LHCN-M2 (cell line): ENCODE measurements around the gene CDC14C. TPM values are rescaled to one million over a fixed set of nuclear protein-coding genes. Genes with fewer than 3 reads are reported as not detected.
A peak's percentile ranks its signal among the peaks of the same experiment; 100 is the strongest.
"Not testable (repeated sequence)": the region's sequence is repeated elsewhere in the genome, so short reads cannot be mapped to it uniquely, and the experiment has no call there.

ENCODE experiments used
- DNase-seq: peaks from one replicate; pipeline ENCODE4 v3.0.0-alpha.2; 2012; ENCODE audit warnings: low read depth
- polyA plus RNA-seq: library from polyadenylated mRNA; unstranded; fragments of >200 nt; gene quantifications from one replicate; pipeline ENCODE4 v1.2.1, GENCODE V29; 2012; ENCODE audit warnings: missing spikeins
- total RNA-seq: library from RNA; depleted of rRNA; stranded (reverse); fragments of >200 nt; gene quantifications from 2 replicates; pipeline ENCODE4 v1.2.3, GENCODE V29; 2014; rRNA removed

The CDC14C gene
- 0.32 TPM in 1 of 2 replicates, not detected in the other for total RNA-seq
- polyA plus RNA-seq, result not detected

DNA sequence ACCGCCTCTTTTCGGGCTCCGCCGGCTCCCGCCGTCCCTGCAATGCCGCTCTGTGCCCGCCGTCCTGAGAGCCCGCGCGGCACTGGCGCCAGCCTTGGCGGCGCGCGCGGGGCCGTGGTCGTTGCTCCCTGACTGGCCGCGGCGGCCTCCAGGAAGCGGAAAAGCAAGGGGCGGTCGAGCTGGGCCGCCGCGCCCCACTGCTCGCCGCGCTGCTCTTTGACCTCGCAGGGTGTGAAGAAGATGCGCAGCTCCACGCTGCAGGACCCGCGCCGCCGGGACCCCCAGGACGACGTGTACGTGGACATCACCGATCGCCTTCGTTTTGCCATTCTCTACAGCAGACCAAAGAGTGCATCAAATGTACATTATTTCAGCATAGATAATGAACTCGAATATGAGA is at the start of gene CDC14C:
Gene CDC14C (plus strand): TSS at position 115 of the 400 bp plus-strand sequence. CDS start 126 bp downstream, at position 241.
- no peak for DNase-seq

DNA sequence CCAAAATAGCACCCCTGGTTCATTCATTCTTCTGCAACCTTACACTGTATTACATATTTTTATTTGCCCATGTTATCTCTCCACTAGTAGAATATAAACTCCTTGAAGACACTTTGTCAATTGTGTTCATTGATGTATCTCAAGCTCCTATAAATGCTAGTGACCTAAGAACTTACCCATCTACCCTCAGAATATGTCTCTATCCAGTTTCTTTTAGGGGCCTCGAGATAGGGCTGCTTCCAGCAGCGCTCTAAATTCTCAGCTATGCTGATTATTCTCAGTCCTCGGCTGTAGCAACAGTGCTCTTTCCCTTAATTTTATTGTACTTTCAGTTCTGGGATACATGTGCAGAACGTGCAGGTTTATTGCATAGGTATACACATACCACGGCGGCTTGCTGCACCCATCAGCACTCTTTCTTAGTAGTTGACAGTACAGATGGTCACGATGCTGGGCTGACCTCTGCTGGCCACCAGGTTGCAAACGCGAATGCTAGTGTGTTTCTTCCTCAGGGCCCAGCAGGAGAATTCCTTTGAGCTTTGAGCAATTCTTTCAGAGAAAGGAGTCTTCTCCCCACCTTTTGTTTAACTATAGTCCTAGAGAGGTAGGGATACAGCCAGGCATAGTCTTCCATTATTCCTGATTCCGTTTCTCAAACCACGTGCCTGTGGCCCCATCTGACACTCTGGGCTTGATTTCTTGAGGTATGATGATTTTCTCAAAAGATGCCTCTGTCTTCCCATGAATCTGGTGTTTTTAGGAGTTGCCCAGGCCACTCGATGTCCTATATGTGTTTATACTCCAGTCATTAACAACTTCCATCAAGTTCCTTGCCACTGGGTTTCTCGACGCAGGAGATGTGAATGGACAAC is 49.1 kb upstream of the CDC14C start:
- DNase-seq, result peak; percentile 42

DNA sequence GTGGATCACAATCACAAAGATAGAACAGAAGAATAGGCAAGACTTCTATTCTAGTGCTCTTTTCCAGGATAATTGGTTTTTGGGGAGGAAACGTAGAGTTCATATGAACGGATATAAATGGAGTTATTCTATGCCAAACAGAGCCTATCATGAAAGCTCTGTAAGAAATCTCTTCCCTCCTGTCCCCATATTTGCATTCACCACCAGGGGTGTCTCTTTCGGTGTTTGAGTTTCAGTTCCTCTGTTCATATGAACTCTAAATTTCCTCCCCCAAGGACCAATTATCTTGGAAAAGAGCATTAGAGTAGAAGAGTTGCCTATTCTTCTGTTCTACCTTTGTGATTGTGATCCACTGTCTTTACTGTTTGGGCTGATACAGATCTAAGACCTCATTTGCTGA is 48.3 kb upstream of the CDC14C start:
- DNase-seq, result no peak

DNA sequence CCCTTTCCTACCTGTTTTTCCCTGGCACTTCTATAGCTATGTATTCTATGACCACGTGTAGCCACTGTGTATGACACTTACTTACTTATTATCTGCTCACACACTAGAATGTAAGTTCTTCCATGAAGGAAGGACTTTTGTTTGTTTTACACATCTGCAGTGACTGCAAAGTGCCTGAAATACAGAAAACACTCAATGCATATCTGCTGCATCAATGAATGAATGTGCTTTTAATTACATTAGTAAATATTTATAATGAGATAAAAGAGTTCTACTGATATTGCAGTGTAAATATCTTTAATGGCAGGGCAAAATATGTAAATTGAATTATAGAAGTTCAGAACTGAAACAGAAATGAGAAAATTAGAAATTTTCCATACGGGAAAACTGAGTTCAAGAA is 43.5 kb upstream of the CDC14C start:
- DNase-seq, result no peak

DNA sequence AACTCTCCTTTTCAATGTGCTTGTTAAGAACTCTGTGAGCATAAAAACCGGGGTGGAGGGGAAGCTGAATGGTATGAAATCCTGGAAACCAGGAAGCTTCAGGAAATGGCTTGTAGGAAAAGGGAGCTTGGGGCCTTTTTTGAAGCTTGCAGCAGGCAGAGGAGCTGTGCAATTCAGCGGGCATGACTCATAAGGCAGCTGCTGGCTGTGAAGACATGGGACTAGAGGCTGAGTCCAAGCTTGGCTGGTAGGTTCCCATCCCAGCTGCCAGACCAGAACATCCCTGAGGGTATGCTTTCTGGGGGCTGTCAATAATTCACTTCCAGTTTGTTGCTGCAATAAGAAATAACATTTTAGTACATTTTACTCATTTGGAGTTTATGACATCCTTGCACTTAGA is 36.8 kb upstream of the CDC14C start:
- peak; percentile 25 for DNase-seq

DNA sequence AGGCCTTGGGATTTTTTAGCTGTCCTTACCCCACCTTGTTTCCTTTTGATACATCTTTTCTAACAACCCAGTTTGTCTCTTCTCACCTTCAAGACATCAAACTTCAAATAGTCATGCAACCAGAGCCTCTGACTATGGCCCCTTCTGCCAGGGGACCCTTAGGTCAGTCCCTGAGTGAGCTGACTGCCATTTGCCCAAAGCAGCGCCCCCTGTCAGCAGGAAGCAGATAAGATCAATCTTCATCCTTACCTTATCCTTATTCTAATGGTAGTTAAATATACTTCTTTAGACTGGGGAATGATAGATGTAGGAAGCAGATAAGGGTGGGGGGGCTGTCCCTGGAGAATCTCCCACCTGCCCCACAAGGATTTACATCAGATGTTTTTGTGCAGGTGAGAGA is 29.8 kb upstream of the CDC14C start:
- DNase-seq, result no peak

DNA sequence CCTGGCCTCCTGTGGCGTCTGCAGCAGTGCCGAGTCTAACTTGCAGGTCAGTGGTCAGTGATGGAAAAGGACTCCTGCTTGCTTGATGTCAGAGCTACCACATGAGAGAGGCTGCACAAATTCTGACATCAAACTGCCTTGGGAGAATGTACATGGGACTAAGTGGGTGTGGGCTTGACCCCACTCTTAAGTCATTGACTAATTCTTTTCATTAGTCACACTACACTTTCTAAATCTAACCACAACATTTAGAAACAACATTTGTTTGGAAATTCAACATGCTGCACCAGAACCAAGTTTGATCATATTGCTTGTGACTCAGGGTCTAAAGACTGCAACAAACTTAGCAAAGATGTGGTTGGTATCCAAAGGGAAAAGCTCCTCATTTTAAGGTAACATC is 24.4 kb upstream of the CDC14C start:
- peak; percentile 16 for DNase-seq

DNA sequence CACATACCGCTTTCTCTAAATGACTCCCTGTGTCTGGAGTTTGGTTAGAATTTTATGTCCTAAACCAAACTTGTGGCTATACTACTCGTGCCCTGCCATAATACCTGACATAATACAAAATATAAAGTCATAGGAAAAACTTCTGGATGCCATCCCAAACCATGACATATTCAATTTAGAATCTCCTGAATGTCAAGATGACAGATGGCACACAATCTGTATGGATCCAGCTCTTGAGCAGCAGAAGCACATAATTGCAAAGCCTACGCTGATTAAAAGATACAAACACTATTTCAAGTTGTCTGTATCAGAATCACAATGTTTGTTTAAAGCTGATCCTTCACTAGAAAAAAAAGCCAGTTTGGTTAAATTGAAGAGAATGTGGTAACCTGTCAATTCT is 22.4 kb upstream of the CDC14C start:
- no peak for DNase-seq

DNA sequence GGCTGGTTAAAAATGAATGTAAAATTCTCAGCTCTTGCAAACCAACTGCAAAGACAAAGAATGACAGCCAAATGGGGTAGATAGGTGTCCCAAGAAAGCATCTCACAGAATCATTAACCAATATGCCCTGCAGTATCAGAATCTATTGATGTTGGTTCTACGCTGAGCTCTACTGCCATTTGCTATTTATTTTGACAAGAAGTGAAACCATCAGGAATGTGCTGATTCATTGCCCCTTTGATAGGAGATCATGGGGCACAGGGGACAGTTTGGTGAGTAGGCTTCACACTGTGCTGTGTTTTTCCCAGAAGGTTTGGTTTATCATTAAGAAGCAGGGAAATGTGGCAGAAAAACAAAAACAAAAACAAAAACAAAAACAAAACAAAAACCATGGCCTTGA is 19.4 kb upstream of the CDC14C start:
- no peak for DNase-seq

DNA sequence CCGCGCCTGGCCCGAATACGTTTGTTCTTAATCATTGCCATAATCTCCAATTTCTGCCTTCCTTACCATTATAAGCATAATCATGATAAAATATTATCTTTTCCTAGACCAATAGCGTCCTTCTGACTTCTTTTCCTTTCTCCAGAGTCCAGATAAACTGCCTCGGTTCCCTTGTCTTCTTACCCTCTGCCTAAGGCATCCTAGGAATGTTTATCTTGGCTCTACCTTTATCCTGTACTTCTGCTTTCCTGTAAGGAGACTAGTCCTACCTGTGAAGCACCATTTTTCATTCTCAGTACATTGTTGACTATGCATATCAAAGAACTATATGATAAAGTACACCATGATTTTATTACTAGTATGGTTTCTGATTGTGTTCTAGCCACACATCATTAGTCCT is 18.7 kb upstream of the CDC14C start:
- not testable (repeated sequence) for DNase-seq

DNA sequence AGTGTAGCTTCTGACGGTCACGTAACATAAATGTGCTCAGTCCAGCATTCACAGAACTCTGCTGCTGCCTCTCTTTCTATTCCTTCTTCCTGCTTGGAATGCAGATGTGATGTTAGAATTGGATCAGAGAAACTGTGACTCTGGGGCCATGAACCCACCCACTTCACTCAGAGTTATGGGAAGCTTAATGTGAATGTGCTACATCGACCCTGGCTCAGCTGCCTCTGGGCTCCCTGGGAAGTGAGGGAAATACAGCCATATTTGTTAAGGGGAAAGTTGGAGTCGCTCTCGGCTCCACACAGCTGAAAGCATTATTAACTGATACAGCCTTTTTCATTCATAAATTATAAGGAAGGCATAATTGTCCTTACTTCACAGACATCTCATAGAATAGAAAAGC is 14.5 kb upstream of the CDC14C start:
- not testable (repeated sequence) for DNase-seq

DNA sequence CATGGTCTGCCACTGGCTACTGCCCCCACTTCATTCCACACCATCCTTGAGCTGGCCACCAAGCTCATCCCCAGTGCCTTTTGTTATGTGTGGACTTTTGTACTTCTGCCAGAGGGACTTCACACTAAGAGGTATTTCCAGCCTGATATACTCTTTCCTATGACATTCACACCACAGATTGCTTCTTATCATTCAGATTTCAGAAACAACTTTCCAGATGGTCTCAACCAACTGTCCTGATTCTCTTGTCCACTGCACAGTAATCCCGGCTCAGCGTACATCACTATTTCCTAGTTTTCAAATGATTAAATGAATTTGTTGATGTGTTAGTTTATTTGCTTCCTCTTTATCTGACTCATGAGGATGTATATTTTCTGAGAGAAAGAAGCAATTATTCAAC is 7.1 kb downstream of the CDC14C start:
- no peak for DNase-seq

DNA sequence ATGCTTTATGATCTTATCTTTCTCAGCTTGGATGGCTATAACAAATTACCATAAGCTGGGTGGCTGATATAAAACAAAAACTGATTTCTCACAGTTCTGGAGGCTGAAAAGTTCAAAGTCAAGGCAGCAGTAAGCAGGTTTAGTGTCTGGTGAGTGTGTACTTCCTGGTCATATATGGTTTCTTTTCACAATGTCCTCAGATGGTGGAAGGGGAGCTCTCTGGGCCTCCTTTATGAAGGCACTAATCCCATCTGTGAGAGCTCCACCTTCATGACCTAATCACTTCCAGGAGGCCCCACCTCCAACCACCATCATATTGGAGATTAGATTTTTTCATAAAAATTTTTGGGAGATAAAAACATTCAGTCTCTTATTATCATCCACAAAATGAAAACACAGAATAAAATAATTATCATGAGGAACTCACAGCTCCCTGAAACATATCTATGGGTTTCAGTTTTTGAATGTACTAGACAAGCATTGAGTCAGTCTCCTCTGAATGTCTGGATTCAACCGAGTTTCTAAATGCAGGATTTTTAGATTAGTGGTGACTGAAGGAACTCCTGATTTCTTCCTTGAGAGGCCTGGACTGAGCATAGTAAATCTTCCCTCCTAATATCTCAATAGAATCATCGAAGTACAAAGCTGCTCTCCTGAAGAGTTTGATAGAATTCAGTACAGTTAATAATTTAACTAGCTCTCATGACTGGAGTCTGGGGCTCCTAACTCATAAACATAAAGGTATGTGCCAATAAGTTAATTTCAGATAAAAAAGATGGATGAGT is 8.0 kb downstream of the CDC14C start:
- no peak for DNase-seq

DNA sequence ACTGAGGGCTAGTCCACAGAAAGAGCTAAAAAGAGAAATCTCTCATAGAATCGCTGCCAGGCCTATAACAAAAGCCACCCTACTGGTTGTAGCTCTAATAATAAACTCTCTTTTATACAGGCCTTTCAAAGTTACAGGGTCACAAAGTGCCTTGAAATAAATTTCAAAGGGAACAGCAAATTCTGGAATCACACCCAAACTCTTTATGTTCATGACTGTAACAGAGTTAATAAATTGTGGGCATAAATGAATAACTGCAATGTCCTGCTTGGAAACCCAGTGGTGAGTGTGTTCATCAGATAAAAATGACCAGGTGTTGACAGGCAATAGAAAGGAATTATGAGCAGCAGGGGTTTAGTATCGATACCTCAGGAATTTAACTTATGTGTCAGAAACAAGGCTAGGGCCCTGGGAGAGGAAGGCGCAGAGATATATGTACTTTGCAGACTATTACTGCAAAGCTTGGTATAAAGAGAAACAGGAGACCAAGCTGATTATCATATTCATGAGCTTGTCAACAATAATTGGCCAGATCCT is 9.3 kb downstream of the CDC14C start:
- DNase-seq, result no peak

DNA sequence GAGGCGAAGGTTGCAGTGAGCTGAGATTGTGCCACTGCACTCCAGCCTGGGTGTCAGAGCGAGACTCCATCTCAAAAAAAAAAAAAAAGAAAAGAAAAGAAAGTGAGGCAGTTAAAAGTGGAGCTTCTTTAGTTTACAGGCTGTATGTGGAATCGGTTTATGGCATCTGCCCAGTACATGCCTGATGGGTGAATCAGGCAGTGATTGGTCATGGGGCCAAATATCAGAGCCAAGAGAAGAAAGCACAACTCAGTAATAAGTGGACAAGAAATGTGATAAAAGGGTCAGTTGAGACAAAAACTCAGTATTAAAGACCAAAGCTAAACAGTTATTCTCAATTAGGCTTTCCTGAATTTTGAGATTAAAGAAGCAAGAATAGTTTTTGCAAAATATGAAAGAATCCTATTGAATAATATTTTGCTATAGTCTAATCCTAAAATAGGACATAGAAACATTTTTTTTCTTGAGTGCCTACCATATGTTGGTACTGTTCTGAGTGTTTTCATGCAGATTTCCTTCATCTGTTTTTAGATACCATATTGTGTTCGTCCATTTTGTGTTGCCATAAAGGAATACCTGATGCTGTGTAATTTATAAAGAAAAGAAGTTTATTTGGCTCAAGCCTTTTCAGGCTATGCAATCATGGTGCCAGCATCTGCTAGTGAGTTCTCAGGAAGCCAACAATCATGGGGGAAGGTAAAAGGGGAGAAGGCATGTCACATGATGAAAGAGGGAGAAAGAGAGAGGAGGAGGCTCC is 14.4 kb downstream of the CDC14C start:
- DNase-seq, result peak; percentile 27

DNA sequence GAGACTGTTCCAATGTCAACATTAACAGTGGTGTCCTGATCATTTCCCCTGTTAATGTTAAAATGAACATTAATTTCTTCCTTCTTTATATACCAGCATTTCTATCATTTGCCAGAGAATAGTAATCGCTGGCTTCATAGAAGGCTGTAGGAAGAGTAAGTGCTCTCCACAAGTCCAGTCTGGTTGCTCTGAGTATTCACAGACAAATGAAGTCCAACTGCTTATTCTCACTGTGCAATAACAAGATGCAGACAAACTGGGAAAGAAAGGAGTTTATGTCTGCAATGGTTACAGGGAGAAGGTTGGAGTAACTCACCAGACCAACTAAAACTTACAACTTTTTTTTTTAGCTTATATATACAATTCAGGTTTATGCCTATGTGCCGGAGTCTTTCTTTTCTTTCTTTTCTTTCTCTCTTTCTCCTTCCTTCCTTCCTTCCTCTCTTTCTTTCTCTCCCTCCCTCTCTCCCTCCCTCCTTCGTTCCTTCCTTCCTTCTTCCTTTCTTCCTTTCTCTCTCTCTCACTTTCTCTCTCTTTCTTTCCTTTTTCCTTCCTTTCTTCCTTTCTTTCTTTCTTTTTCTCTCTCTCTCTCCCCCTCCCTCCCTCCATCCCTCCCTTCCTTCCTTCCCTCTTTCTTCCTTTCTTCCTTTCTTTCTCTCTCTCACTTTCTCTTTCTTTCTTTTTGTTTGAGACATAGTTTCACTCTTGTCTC is 19.1 kb downstream of the CDC14C start:
- no peak for DNase-seq

DNA sequence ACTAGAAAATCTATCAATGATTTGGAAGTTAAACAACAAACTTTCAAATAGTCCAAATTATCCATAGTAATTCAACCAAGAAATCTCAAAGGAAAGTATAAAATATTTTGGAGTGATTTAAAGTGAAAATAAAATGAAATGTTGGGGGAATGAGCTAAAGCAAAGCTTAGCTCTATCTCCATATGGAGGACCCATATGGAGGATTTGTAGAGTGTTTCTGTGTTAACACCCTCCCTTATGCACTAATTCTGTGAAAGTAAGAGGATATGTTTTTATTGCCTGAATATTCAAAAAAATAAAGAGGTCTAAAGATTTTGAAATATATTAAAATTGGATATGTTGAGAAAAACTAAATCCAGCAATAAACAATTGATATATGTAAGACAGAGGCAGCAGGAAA is 31.6 kb downstream of the CDC14C start:
- no peak for DNase-seq

DNA sequence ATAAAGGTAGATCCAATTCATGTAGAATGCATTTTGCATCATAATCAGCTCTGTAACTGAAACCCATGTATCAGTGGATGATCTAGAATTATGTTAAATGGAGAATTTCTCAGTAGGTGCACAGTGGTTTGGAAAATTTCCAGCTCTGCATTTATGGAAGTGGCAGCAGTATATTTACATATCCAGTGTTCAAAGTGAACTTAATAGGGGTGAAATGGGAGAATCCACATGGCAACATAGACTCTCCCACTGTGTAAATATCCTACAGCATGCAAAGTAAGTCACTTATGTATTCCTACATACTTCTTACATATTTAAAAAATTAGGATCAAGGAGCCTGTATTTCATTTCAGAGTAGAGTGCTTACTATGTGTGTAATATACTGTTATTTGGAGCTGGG is 35.3 kb downstream of the CDC14C start:
- no peak for DNase-seq

DNA sequence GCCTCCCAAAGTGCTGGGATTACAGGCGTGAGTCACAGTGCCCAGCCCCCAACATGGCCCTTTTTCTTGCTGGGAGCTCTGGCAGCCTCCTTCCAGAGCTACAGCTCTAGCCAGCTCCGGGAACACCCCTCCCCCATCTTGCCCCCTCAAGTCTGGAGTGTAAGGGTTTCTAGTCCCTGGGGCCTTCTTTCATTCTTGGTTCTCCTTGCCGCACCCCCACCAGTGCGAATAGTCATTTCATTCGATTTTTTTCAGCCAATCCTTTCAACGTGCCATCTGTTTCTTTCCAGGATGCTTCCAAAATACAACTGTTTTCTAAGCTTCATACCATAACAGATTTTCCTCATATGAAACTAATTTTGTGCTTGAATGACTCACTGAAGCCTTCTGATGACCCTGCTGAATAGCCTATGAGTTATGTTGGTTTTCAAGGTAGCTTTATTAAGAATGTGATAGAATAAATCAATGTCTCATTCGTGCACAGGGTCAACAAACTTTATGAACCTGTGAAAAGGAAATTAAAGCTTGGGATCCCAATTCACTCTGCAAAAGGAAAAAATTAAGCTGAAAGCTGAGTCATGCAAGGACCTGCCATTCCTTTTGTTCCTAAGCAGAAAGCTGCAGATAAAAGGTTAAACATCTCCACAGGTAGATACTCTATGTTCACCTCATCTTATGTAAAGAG is 38.6 kb downstream of the CDC14C start:
- no peak for DNase-seq

DNA sequence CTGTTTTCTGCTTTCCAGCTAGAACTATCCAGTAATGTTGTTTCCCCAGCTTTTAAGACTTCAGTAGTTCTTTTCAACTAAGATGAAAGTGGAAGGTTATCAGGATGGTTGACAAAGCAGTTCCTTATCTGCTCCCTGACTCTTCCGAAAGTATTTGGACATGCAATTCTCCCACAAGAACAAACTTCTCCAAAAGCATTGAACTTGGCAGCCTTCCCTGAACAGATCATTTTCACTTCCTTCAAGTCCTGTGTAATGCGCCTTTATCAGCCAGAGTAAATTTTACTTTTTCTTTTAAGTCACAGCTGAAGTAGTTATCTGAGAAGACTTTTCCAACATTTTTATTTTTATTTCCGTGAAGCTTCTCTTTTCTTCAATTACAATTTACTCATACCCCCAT is 39.7 kb downstream of the CDC14C start:
- no peak for DNase-seq
